DMS114 treated with DMSO at 0.1 percent for 48 hours (cell line): ENCODE measurements around the gene ABHD10.

ENCODE experiments used
- DNase-seq: peaks from one replicate; lab custom pipeline; 2025; ENCODE audit not compliant: unreplicated experiment; lab: John Stamatoyannopoulos, UW

ABHD10 gene

GRCh38 chr3:111963424-111963823 is 15.4 kb upstream of the ABHD10 start:
- DNase-seq = no peak

- no peak for DNase-seq
Measured at GRCh38 chr3:111965484-111965883, 13.3 kb upstream of the ABHD10 start.

- no peak for DNase-seq
Measured at GRCh38 chr3:111967068-111967467, 11.8 kb upstream of the ABHD10 start.

GRCh38 chr3:111967651-111968274 is 11.1 kb upstream of the ABHD10 start:
- peak; percentile 40 for DNase-seq

- no peak for DNase-seq
Measured at GRCh38 chr3:111968319-111969054, 10.3 kb upstream of the ABHD10 start.

- no peak for DNase-seq
Measured at GRCh38 chr3:111970376-111970775, 8.4 kb upstream of the ABHD10 start.

GRCh38 chr3:111971533-111972130 is 7.2 kb upstream of the ABHD10 start:
- no peak for DNase-seq

- no peak for DNase-seq
Measured at GRCh38 chr3:111972891-111973290, 5.9 kb upstream of the ABHD10 start.

GRCh38 chr3:111975131-111975530 is 3.7 kb upstream of the ABHD10 start:
- DNase-seq = no peak

GRCh38 chr3:111976254-111976653 is 2.6 kb upstream of the ABHD10 start:
- DNase-seq = no peak

GRCh38 chr3:111979434-111980038 is 710 bp downstream of the ABHD10 start:
- DNase-seq = no peak

- no peak for DNase-seq
Measured at GRCh38 chr3:111980716-111981456, 2.1 kb downstream of the ABHD10 start.

GRCh38 chr3:111981457-111981763 is 2.6 kb downstream of the ABHD10 start:
- no peak for DNase-seq

GRCh38 chr3:111984636-111985298 is 5.9 kb downstream of the ABHD10 start:
- no peak for DNase-seq

GRCh38 chr3:111986800-111987199 is 8.0 kb downstream of the ABHD10 start:
- DNase-seq = no peak

GRCh38 chr3:111989061-111989678 is 10.3 kb downstream of the ABHD10 start:
- peak; percentile 67 for DNase-seq

GRCh38 chr3:111993038-111993437 is 14.2 kb downstream of the ABHD10 start:
- no peak for DNase-seq

- DNase-seq = no peak
Measured at GRCh38 chr3:111998636-111999483, 20.0 kb downstream of the ABHD10 start, which contains the start of gene TAGLN3. Gene TAGLN3, plus strand, starts transcription at chr3:111998922. Its CDS starts 501 bp downstream, at chr3:111999423.
